Measurements from ENCODE around the gene BCAS3. TPM values are rescaled to one million over a fixed set of nuclear protein-coding genes. Genes with fewer than 3 reads are reported as not detected.

The BCAS3 gene
- total RNA-seq, 6 experiments from 2014 or later: 9.2 to 22.1 (median 14.2) TPM

GRCh38 chr17:60712675-60713074 is 35.0 kb downstream of the BCAS3 start:
- WGBS (ENCODE audit: insufficient coverage, low coverage, low lambda C conversion rate, missing lambda C conversion rate): 68% methylated on average over 2 of the region's 2 CpGs
- Histone ChIP-seq H3K4me1 (no peaks in the 10 kb centered on the region), H3K4me3 (no peak overlapping the region), H3K27me3 (no peaks in the 10 kb centered on the region), H3K9me3 (no peaks in the 10 kb centered on the region), H3K27ac (no peak overlapping the region), H3K36me3 (peaks cover 0 to 15% (median 0%) of the 10 kb centered on the region in 4 donors)
- intact Hi-C loops (cut with DNase I): no loop called here
- ATAC-seq: no peak
- no peak for DNase-seq
- no peak for TF ChIP-seq CTCF (IDR thresholded peaks at IDR 0.05)
- TF ChIP-seq POLR2A (IDR thresholded peaks at IDR 0.05): no peak

- DNase-seq: no peak
- ATAC-seq: no peak
Measured at GRCh38 chr17:60713608-60714007, 36.0 kb downstream of the BCAS3 start.

GRCh38 chr17:60716766-60717165 is 39.1 kb downstream of the BCAS3 start:
- WGBS (ENCODE audit: insufficient coverage, low coverage, low lambda C conversion rate, missing lambda C conversion rate): 83% methylated on average over 1 of the region's 1 CpG
- Histone ChIP-seq H3K4me3 (no peak overlapping the region), H3K9me3 (no peaks in the 10 kb centered on the region), H3K27me3 (no peaks in the 10 kb centered on the region), H3K4me1 (no peaks in the 10 kb centered on the region), H3K36me3 (no peaks in the 10 kb centered on the region), H3K27ac (no peak overlapping the region)
- TF ChIP-seq POLR2A (IDR thresholded peaks at IDR 0.05) (no peak), CTCF (IDR thresholded peaks at IDR 0.05) (no peak)
- no peak for ATAC-seq
- DNase-seq: no peak
- intact Hi-C loops (cut with DNase I): no loop called here

More at GRCh38 chr17:60713608-60714007, 36.0 kb downstream of the BCAS3 start:
- Histone ChIP-seq H3K9me3 (no peaks in the 10 kb centered on the region), H3K27ac (no peak overlapping the region), H3K36me3 (peaks cover 0 to 15% (median 0%) of the 10 kb centered on the region in 4 donors), H3K4me3 (no peak overlapping the region), H3K4me1 (no peaks in the 10 kb centered on the region), H3K27me3 (no peaks in the 10 kb centered on the region)
- TF ChIP-seq POLR2A (IDR thresholded peaks at IDR 0.05) (no peak), CTCF (IDR thresholded peaks at IDR 0.05) (no peak)
- 96% methylated on average over 2 of the region's 2 CpGs for WGBS (ENCODE audit: insufficient coverage, low coverage, low lambda C conversion rate, missing lambda C conversion rate)
- intact Hi-C loops (cut with DNase I): no loop called here

- 90% methylated on average over 6 of the region's 9 CpGs for WGBS (ENCODE audit: insufficient coverage, low coverage, low lambda C conversion rate, missing lambda C conversion rate)
- Histone ChIP-seq H3K4me3 (no peak overlapping the region), H3K4me1 (no peaks in the 10 kb centered on the region), H3K27ac (no peak overlapping the region), H3K9me3 (no peaks in the 10 kb centered on the region), H3K27me3 (no peaks in the 10 kb centered on the region), H3K36me3 (no peaks in the 10 kb centered on the region)
- TF ChIP-seq POLR2A (IDR thresholded peaks at IDR 0.05): no peak
- no peak for TF ChIP-seq CTCF (IDR thresholded peaks at IDR 0.05)
- ATAC-seq: no peak
- intact Hi-C loops (cut with DNase I): no loop called here
- DNase-seq: no peak
Measured at GRCh38 chr17:60717814-60718213, 40.2 kb downstream of the BCAS3 start.
